H1 (cell line): ENCODE data around the gene ARNT2. TPM values are rescaled to one million over a fixed set of nuclear protein-coding genes. Genes with fewer than 3 reads are reported as not detected.
A peak's percentile ranks its signal among the peaks of the same experiment; 100 is the strongest.

Source experiments
- CTCF ChIA-PET: fragments of 300-600 bp; sonication (Branson Sonifier 250); formaldehyde crosslinking; loops from one replicate; lab custom pipeline; 2021; ENCODE audit not compliant: partially characterized antibody; lab: Charles Lee
- POLR2A ChIA-PET: fragments of 300-600 bp; sonication (Branson Sonifier 250); formaldehyde crosslinking; loops from one replicate; lab custom pipeline; 2021; ENCODE audit warnings: inconsistent platforms; ENCODE audit not compliant: partially characterized antibody; lab: Charles Lee
- DNase-seq, 2 experiments: peaks; one replicate each; pipeline versions ENCODE4 v3.0.0 to v3.0.0-alpha.2; 2010 to 2022; ENCODE audit warnings: low spot score in 2 of 2, low read depth in 1 of 2, mixed read lengths in 1 of 2
- FAIRE-seq: peaks from 2 replicates; lab custom pipeline; 2011; peaks lifted over from hg19 to GRCh38; lab: Jason Lieb, UNC
- H2AFZ ChIP-seq: 2 replicates; pipeline ENCODE4 v1.8.1; 2012; ENCODE audit warnings: low read length, inconsistent platforms
- H2AK5ac ChIP-seq: 2 replicates; pipeline ENCODE4 v1.6.1; 2013; ENCODE audit warnings: low read depth, low read length
- H2BK120ac ChIP-seq: replicated peaks from 2 replicates; pipeline ENCODE3; 2013; ENCODE audit warnings: low read depth, low read length, inconsistent platforms
- H2BK12ac ChIP-seq: 2 replicates; pipeline ENCODE4 v1.6.1; 2013; ENCODE audit warnings: low read depth, low read length
- H2BK15ac ChIP-seq: 2 replicates; pipeline ENCODE4 v1.6.1; 2013; ENCODE audit warnings: low read length
- H2BK20ac ChIP-seq: 2 replicates; pipeline ENCODE4 v1.6.1; 2013; ENCODE audit warnings: low read length
- H2BK5ac ChIP-seq: 2 replicates; pipeline ENCODE4 v1.6.1; 2013; ENCODE audit warnings: low read depth, low read length
- H3K14ac ChIP-seq: 2 replicates; pipeline ENCODE4 v1.6.1; 2013; ENCODE audit warnings: inconsistent platforms; ENCODE audit not compliant: insufficient read length
- H3K18ac ChIP-seq: 2 replicates; pipeline ENCODE4 v1.6.1; 2013; ENCODE audit warnings: low read length; ENCODE audit errors: extremely low read depth
- H3K23ac ChIP-seq: 2 replicates; pipeline ENCODE4 v1.6.1; 2013; ENCODE audit warnings: inconsistent platforms; ENCODE audit not compliant: insufficient read length
- H3K23me2 ChIP-seq: 2 replicates; pipeline ENCODE4 v1.6.1; 2013; ENCODE audit warnings: low read depth, low read length
- H3K27ac ChIP-seq: 2 replicates; pipeline ENCODE4 v1.6.1; 2011; ENCODE audit warnings: low read depth, low read length, inconsistent platforms
- H3K27me3 ChIP-seq, 4 experiments: replicated peaks in 1 of 4; 1 replicate in 1 of 4; 2 replicates in 3 of 4; pipeline versions ENCODE4 v1.6.1 to v1.8.1; 2011 to 2013; ENCODE audit warnings: low read length in 3 of 4, mild to moderate bottlenecking in 3 of 4, inconsistent platforms in 2 of 4, mixed read lengths in 2 of 4, moderate library complexity in 1 of 4; ENCODE audit not compliant: control insufficient read depth in 3 of 4, insufficient read depth in 3 of 4; ENCODE audit errors: extremely low read depth in 1 of 4
- H3K36me3 ChIP-seq, 4 experiments: 2 replicates each; pipeline versions ENCODE4 v1.6.1 to v1.8.1; 2011 to 2013; ENCODE audit warnings: mild to moderate bottlenecking in 4 of 4, low read length in 3 of 4, moderate library complexity in 2 of 4, control low read depth in 1 of 4, inconsistent platforms in 1 of 4; ENCODE audit not compliant: insufficient read depth in 4 of 4, control insufficient read depth in 2 of 4
- H3K4ac ChIP-seq: replicated peaks from 2 replicates; pipeline ENCODE3; 2013; ENCODE audit warnings: low read length, low read depth, mixed read lengths, inconsistent platforms; ENCODE audit not compliant: insufficient read length
- H3K4me1 ChIP-seq, 4 experiments: replicated peaks in 1 of 4; 1 replicate in 1 of 4; 2 replicates in 3 of 4; pipeline versions ENCODE4 v1.6.1 to v1.8.1; 2011 to 2013; ENCODE audit warnings: low read length in 3 of 4, inconsistent platforms in 2 of 4, mixed read lengths in 1 of 4; ENCODE audit not compliant: insufficient read depth in 4 of 4, control insufficient read depth in 3 of 4
- H3K4me2 ChIP-seq, 2 experiments: 2 replicates each; pipeline versions ENCODE4 v1.6.1 to v1.8.1; 2011 to 2013; ENCODE audit warnings: low read depth in 2 of 2, low read length in 2 of 2, control low read depth in 1 of 2, inconsistent platforms in 1 of 2, mild to moderate bottlenecking in 1 of 2; ENCODE audit not compliant: insufficient read depth in 1 of 2
- H3K4me3 ChIP-seq, 4 experiments: fragments of 200-600, 300-600 bp in 1 of 4; sonication (generic), shearing (Covaris generic), sonication (Bioruptor Twin) in 1 of 4; 2 replicates each; pipeline versions ENCODE4 v1.5.1 to v1.8.1; 2011 to 2016; ENCODE audit warnings: low read length in 4 of 4, low read depth in 3 of 4, control low read depth in 2 of 4, inconsistent platforms in 2 of 4, mild to moderate bottlenecking in 2 of 4, mixed read lengths in 1 of 4, moderate library complexity in 1 of 4; ENCODE audit not compliant: insufficient read depth in 2 of 4; ENCODE audit errors: extremely low read depth in 1 of 4
- H3K56ac ChIP-seq: replicated peaks from 2 replicates; pipeline ENCODE3; 2013; ENCODE audit warnings: low read depth, mild to moderate bottlenecking, mixed read lengths, low read length, inconsistent platforms; ENCODE audit not compliant: insufficient read length
- H3K79me1 ChIP-seq: 2 replicates; pipeline ENCODE4 v1.6.1; 2013; ENCODE audit warnings: low read depth, low read length, control low read depth
- H3K79me2 ChIP-seq, 2 experiments: 2 replicates each; pipeline versions ENCODE4 v1.6.1 to v1.8.1; 2012 to 2013; ENCODE audit warnings: low read length in 2 of 2, mild to moderate bottlenecking in 2 of 2, inconsistent platforms in 1 of 2; ENCODE audit not compliant: insufficient read depth in 2 of 2, control insufficient read depth in 1 of 2
- H3K9ac ChIP-seq, 4 experiments: replicated peaks in 1 of 4; 1 replicate in 1 of 4; 2 replicates in 3 of 4; pipeline versions ENCODE4 v1.6.1 to v1.8.1; 2011 to 2013; ENCODE audit warnings: low read depth in 3 of 4, low read length in 3 of 4, control low read depth in 2 of 4, mild to moderate bottlenecking in 2 of 4, moderate library complexity in 2 of 4, inconsistent platforms in 1 of 4; ENCODE audit errors: extremely low read depth in 1 of 4
- H3K9me3 ChIP-seq, 2 experiments: 2 replicates each; pipeline versions ENCODE4 v1.6.1 to v1.8.1; 2012 to 2013; ENCODE audit warnings: mild to moderate bottlenecking in 2 of 2, moderate library complexity in 2 of 2, control low read depth in 1 of 2, inconsistent platforms in 1 of 2, low read depth in 1 of 2, low read length in 1 of 2, mixed read lengths in 1 of 2; ENCODE audit not compliant: insufficient read depth in 2 of 2
- H4K20me1 ChIP-seq, 2 experiments: replicated peaks in 1 of 2; 2 replicates each; pipeline versions ENCODE3 to v1.8.1; 2011 to 2013; ENCODE audit warnings: inconsistent platforms in 2 of 2, low read length in 2 of 2, mild to moderate bottlenecking in 1 of 2; ENCODE audit not compliant: insufficient read depth in 2 of 2, control insufficient read depth in 1 of 2
- H4K5ac ChIP-seq: 2 replicates; pipeline ENCODE4 v1.6.1; 2013; ENCODE audit warnings: low read length, low read depth, mixed read lengths, inconsistent platforms; ENCODE audit not compliant: insufficient read length
- H4K8ac ChIP-seq: 2 replicates; pipeline ENCODE4 v1.8.0; 2013; ENCODE audit warnings: mild to moderate bottlenecking, moderate library complexity, low read length, inconsistent platforms; ENCODE audit not compliant: insufficient read depth; ENCODE audit errors: extremely low read depth
- H4K91ac ChIP-seq: replicated peaks from 2 replicates; pipeline ENCODE3; 2013; ENCODE audit warnings: low read length, mixed read lengths, inconsistent platforms; ENCODE audit not compliant: insufficient read length
- CBX5 ChIP-seq: fragments of 300-800, 300-1000 bp; sonication (generic); IDR thresholded peaks from 2 replicates; pipeline ENCODE4 v1.7.1; 2016; ENCODE audit warnings: antibody characterized with exemption, low read length, low read depth
- CHD1 ChIP-seq: IDR thresholded peaks from 2 replicates; pipeline ENCODE4 v1.6.1; 2012; ENCODE audit warnings: low read depth, low read length, improper control_type of control experiment
- CTBP2 ChIP-seq: IDR thresholded peaks from 2 replicates; pipeline ENCODE4 v1.7.0; 2011; ENCODE audit warnings: borderline replicate concordance, mild to moderate bottlenecking, moderate library complexity, mixed read lengths, low read length; ENCODE audit not compliant: insufficient read depth, insufficient read length
- NANOG ChIP-seq: IDR thresholded peaks from 2 replicates; pipeline ENCODE4 v1.6.1; 2011; ENCODE audit warnings: low read length, low read depth, mild to moderate bottlenecking, inconsistent platforms; ENCODE audit not compliant: insufficient read depth, poor library complexity, severe bottlenecking
- POLR2AphosphoS5 ChIP-seq: IDR thresholded peaks from 2 replicates; pipeline ENCODE4 v1.6.1; 2011; ENCODE audit warnings: low read depth, low read length
- POU5F1 ChIP-seq: IDR thresholded peaks from 2 replicates; pipeline ENCODE4 v1.6.1; 2011; ENCODE audit warnings: low read depth, mild to moderate bottlenecking, low read length, moderate library complexity
- RBBP5 ChIP-seq: IDR thresholded peaks from 2 replicates; pipeline ENCODE4 v1.7.1; 2012; ENCODE audit warnings: low read depth, mild to moderate bottlenecking, inconsistent platforms, low read length, moderate library complexity, borderline replicate concordance
- RFX5 ChIP-seq: IDR thresholded peaks from 2 replicates; pipeline ENCODE4 v1.6.1; 2011; ENCODE audit warnings: low read depth, low read length, improper control_type of control experiment, borderline replicate concordance
- SIRT6 ChIP-seq: IDR thresholded peaks from one replicate; pipeline ENCODE4 v1.7.1; 2012; ENCODE audit warnings: low read length, inconsistent platforms
- SIX5 ChIP-seq: IDR thresholded peaks from 2 replicates; pipeline ENCODE4 v1.6.1; 2011; ENCODE audit warnings: mild to moderate bottlenecking, low read depth, low read length
- SRF ChIP-seq: IDR thresholded peaks from 2 replicates; pipeline ENCODE4 v1.6.1; 2011; ENCODE audit warnings: mild to moderate bottlenecking, low read depth, low read length, moderate library complexity
- TEAD4 ChIP-seq: IDR thresholded peaks from 2 replicates; pipeline ENCODE4 v1.6.1; 2012; ENCODE audit warnings: low read depth, low read length, inconsistent platforms, mixed read lengths
- WGBS, 2 experiments: shearing (Covaris generic) in 1 of 2; methylation state at CpG; one replicate each; pipeline versions ENCODE4 v1.1.6 to v1.1.7; 2013 to 2015; ENCODE audit warnings: low lambda C conversion rate in 2 of 2, mixed read lengths in 2 of 2, inconsistent platforms in 1 of 2, low coverage in 1 of 2, missing lambda C conversion rate in 1 of 2; ENCODE audit not compliant: insufficient replicate concordance in 2 of 2, insufficient coverage in 1 of 2, insufficient read length in 1 of 2; ENCODE audit errors: extremely low coverage in 1 of 2, missing lambda C conversion rate in 1 of 2; 5-methylcytosine and 5-hydroxymethylcytosine counted together
- polyA plus RNA-seq, 7 experiments: library from polyadenylated mRNA; depleted of rRNA in 3 of 7; stranded (reverse) in 5 of 7; unstranded in 2 of 7; fragments of >200 nt in 5 of 7; fragments of 200-250 nt in 2 of 7; gene quantifications; 1 replicate in 5 of 7; 2 replicates in 1 of 7; 4 replicates in 1 of 7; pipeline versions ENCODE4 v1.2.1 to v1.2.3, GENCODE V29; 2011 to 2013; ENCODE audit warnings: missing spikeins in 2 of 7, mixed read lengths in 2 of 7
- total RNA-seq: library from RNA; stranded (reverse); fragmentation: NEBNext Ultra II Directional; extraction: Animal tissue kit (Norgen Biotek cat#: 25700); gene quantifications from 2 replicates; pipeline ENCODE4 v1.2.1, GENCODE V29; 2021
- TF ChIP-seq, protein P1 (sequence below): IDR thresholded peaks from 2 replicates; pipeline ENCODE4 v1.6.1; 2011; ENCODE audit warnings: low read length, improper control_type of control experiment

Gene ARNT2
- total and polyA plus RNA-seq, 2 of the 8 experiments (the other 6 are each of a cell fraction or from before 2014, with no cell fraction given), result 9.5 to 14.6 TPM

GRCh38 chr15:80638553-80639167 lies 234.5 kb downstream of the ARNT2 start:
- DNase-seq (peak in 1 of 2 experiments; percentile 31), FAIRE-seq (no peak)
- no peak overlapping the region for H3K4ac ChIP-seq
- H3K4me3 ChIP-seq, result no peak overlapping the region
- H3K23me2 ChIP-seq, result no peaks in the 10 kb centered on the region
- no peak overlapping the region for H3K56ac ChIP-seq
- no peak overlapping the region for H2AK5ac ChIP-seq
- H3K36me3 ChIP-seq, result no peaks in the 10 kb centered on the region
- no peaks in the 10 kb centered on the region; a peak in 1 of 7 replicates for H3K4me1 ChIP-seq
- no peaks in the 10 kb centered on the region for H3K79me2 ChIP-seq
- no peak overlapping the region for H2BK20ac ChIP-seq
- H3K9me3 ChIP-seq, result peaks cover 8 to 12% of the 10 kb centered on the region in 2 experiments; a peak in 3 of 4 replicates
- H3K23ac ChIP-seq, result no peak overlapping the region
- no peak overlapping the region for H4K8ac ChIP-seq
- WGBS, 2 experiments, result 76% methylated on average over 3 of the region's 3 CpGs; no CpG with 5 or more reads in 1 of the 2 experiments
- H4K91ac ChIP-seq, result no peak overlapping the region
- no peak overlapping the region for H3K18ac ChIP-seq
- no peak overlapping the region for H2BK120ac ChIP-seq
- ChIA-PET CTCF (interaction anchor here (2.7 kb wide), 1 partner anchor 139 kb away, joined by 8 read pairs; no protein-coding TSS in a partner anchor), POLR2A (no interaction called here)
- H3K79me1 ChIP-seq, result no peaks in the 10 kb centered on the region
- no peaks in the 10 kb centered on the region for H4K20me1 ChIP-seq
- H3K27ac ChIP-seq, result no peak overlapping the region
- no peak overlapping the region for H4K5ac ChIP-seq
- H3K27me3 ChIP-seq, result no peaks in the 10 kb centered on the region
- no peak overlapping the region for H3K9ac ChIP-seq
- no peak overlapping the region for H2BK15ac ChIP-seq
- H2BK12ac ChIP-seq, result no peak overlapping the region
- H3K4me2 ChIP-seq, result no peak overlapping the region
- H2BK5ac ChIP-seq, result no peak overlapping the region
- no peak overlapping the region for H2AFZ ChIP-seq
- no peak overlapping the region for H3K14ac ChIP-seq
- TF ChIP-seq CBX5 (no peak), SRF (no peak), SIRT6 (no peak), POU5F1 (no peak), NANOG (no peak), TEAD4 (no peak), RFX5 (no peak), POLR2AphosphoS5 (no peak), CHD1 (no peak), CTBP2 (no peak), RBBP5 (no peak), SIX5 (no peak)
- TF ChIP-seq, protein P1, sequence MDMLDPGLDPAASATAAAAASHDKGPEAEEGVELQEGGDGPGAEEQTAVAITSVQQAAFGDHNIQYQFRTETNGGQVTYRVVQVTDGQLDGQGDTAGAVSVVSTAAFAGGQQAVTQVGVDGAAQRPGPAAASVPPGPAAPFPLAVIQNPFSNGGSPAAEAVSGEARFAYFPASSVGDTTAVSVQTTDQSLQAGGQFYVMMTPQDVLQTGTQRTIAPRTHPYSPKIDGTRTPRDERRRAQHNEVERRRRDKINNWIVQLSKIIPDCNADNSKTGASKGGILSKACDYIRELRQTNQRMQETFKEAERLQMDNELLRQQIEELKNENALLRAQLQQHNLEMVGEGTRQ, result no peak
